GM18526 (cell line): Measurements from ENCODE around the gene SLC38A5.
"Not testable (repeated sequence)": the region's sequence is repeated elsewhere in the genome, so short reads cannot be mapped to it uniquely, and the experiment has no call there.

Source experiments
- POLR2A ChIP-seq: IDR thresholded peaks from 3 replicates; pipeline ENCODE4 v1.6.1; 2011; ENCODE audit not compliant: insufficient read length; ENCODE audit errors: extremely low read depth

SLC38A5 gene

DNA sequence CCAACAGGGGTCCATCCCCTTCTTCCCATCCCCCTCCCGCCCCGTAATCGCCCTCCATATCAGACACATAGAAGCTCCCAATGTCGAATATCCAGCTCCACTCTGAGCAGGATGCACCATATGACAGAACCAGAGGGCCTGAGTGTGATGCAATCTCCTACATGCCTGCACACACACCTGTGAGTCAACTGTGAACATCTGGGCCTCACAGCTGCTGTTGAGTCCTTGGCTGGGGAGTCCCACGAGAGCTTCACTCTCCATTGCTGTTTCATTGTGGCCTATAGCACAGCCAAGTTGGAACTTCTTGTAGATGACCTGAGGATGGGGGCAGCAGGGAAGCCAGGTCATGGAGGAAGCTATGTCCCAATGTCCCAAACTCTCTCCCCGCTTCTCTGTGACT is 8.2 kb downstream of the SLC38A5 start:
- no peak for TF ChIP-seq POLR2A

DNA sequence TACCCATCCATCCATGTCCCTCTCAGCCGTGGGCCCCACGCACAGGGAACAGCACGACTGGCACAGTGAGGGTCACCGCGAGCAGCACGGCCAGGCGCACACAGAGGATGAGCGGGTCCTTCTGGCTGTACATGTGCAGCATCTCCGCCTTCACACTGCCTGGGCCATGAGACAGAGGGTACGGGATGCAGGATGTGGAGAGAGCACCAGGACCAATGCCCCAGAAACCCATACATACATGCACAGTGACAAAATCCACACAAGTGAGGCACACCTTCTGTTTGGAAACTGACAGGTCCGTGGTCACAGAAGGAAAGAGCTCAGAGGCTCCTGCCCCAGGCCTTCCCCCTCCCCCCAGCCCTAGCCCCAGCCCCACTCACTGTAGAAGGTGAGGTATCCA is 9.5 kb downstream of the SLC38A5 start:
- TF ChIP-seq POLR2A = no peak

DNA sequence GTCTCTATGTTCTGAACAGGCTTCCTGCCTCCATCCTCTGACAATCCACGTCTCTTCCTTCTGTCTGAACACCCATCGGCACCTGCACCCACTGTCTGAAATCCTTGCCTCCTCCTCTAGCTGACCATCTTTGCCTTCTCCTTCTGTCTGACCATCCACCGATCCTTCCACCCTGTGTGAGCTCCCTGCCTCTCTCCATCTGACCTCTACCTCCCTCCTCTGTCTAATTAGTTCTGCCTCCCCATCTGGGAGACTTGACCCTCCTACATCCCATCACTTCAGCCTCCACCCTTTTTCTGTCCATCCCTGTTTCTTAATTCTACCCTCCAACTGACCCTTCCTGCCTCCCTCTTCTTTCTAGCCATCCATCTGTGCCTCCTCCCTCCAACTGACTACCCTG is 10.0 kb downstream of the SLC38A5 start:
- no peak for TF ChIP-seq POLR2A

DNA sequence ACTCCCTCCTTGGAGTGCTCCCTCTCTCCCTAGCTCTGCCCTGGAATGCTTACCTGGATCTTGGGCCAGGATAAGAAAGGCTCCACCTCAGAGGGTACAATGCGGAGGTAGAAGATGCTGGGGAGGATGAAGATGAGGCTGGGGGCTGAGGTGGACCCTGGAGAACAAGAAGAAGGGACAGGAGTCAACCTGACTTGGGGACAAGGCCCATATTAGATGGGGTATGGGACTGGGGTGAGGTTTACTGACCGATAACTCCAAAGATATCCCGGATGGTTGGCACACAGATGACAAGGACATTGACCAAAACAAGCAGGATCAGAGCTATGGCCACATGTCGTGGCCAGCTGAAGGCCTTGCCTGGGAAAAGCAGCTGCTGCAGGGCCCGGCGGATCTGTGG is 10.6 kb downstream of the SLC38A5 start:
- TF ChIP-seq POLR2A = no peak

DNA sequence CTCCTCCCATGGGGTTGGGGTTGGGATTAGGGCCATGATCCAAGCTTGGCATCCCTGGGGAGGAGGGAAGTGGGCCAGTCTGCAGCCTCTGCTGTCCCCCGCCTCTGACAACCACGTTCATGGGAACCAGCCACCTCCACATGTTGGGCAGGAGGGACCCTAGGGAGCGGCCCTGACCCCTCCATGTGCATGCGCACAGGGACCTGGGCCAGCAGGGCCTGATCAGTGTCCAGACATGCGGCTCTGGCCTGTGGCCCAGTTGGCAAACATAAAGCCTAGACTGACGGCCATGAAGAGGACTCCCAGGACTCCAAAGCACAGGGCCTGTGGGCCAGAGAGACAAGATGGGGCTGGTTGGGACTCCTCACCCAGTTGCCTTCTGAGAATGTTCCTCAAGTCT is 11.3 kb downstream of the SLC38A5 start:
- no peak for TF ChIP-seq POLR2A

DNA sequence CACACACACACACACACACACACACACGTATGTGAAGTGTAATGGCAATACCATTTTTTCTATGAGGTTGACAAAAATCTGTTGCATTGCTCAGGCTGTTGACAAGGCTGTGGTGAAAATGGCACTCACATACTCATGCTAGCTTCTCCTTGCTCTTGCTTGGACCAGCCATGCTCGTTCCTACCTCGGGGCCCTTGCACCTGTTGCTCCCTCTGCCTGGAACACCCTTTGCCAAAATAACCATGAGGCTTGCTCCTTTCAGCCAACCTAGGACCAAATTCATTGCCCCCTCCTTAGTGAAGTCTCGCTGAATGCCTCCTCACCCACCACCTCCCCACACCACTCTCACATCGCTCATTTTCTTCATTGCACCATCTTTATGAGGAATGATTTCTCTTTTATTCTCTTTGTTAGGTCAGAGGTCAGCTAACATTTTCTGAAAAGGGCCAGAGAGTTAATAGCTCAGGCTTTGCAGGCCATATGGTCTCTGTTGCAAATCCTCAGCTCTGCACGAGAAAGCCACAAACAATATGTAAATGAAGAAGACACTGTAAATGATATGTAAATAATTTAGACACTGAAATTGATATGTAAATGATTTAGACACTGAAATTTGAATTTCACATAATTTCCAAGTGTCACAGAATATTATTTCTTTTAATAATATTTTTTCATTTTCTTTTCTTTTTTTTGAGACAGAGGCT is 13.3 kb downstream of the SLC38A5 start:
- TF ChIP-seq POLR2A = no peak

DNA sequence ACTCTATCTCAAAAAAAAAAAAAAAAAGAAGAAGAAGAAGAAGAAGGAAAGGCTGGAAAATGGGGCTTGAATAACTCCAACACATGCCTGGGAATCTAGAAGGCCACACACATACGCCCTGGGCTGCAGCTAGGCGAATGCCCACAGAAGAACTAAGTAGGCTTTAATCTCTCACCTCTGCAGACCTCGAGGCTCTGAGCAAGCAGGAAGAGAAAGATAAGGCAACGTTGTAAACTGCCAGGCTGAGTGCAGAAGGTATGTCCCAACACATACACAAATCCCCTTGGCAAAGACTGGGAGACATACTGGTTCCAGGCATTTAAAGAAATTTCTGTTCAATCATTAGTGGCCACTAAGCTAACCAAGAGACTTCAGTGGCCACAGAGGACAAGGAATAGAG is 18.4 kb downstream of the SLC38A5 start:
- no peak for TF ChIP-seq POLR2A

DNA sequence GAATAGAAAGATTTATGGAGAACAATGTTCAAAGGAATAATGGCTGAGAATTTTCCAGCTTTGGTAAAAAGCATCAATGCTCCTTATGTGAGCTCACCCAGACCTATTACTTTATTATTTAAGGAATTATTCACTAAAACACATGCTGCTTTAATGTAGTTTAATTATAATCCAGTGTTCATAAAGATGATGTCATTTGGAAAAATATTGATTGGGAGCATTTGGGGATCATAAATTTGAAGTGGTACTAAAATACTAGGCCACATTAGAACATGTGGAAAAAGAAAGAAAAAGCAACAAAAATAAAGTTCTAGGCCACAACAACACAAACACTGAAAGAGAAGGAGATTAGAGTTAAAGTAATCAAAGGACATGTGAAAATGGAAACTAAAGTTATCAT is 20.0 kb downstream of the SLC38A5 start:
- no peak for TF ChIP-seq POLR2A

DNA sequence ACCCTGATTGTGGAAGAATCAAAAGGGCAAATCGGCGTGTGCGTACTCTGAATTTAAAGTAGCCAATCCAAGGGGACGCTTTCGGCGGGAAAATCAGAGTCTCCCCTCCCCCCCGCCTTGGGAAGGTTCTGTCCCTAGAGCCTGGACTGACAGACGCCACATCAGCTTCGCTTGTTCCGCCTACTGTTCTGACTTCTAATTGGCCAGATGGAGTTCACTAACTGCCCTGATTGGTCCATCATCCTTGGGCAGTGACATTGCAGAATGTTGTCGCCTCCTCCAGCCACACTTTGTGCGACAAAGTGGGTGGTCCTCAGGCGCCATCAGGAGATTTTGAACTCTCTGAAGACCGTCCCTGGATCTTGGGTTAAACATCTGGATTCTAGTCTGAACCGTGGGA is 58.2 kb downstream of the SLC38A5 start, which contains the start of gene SSX4B:
TSS of gene SSX4B (minus strand) at position 101 of the 400 bp plus-strand sequence. CDS start 588 bp downstream, outside the sequence.
- not testable (repeated sequence) for TF ChIP-seq POLR2A
